WTC11 (cell line): Measurements from ENCODE around the gene ENO1.

ENCODE experiments used
- ELF4 ChIP-seq: sonication (generic); formaldehyde crosslinking; IDR thresholded peaks from 2 replicates; pipeline ENCODE4 v1.8.1; 2022; ENCODE audit warnings: low read depth, mild to moderate bottlenecking, moderate library complexity, missing genetic modification reagents
- FOXK1 ChIP-seq: sonication (generic); formaldehyde crosslinking; IDR thresholded peaks from 2 replicates; pipeline ENCODE4 v1.8.0; 2022; ENCODE audit warnings: mild to moderate bottlenecking, moderate library complexity, missing genetic modification reagents
- NFE2L1 ChIP-seq: sonication (generic); formaldehyde crosslinking; IDR thresholded peaks from 2 replicates; pipeline ENCODE4 v1.8.1; 2023; ENCODE audit warnings: missing genetic modification reagents
- NFYB ChIP-seq: sonication (generic); formaldehyde crosslinking; conservative IDR thresholded peaks from 2 replicates; pipeline ENCODE4 v1.8.0; 2022; ENCODE audit warnings: low read depth, missing genetic modification reagents
- NR3C1 ChIP-seq: sonication (generic); formaldehyde crosslinking; conservative IDR thresholded peaks from 2 replicates; pipeline ENCODE4 v1.8.1; 2023; ENCODE audit warnings: low read depth, mild to moderate bottlenecking, missing genetic modification reagents
- TP53 ChIP-seq: sonication (generic); formaldehyde crosslinking; IDR thresholded peaks from 2 replicates; pipeline ENCODE4 v1.8.1; 2023; ENCODE audit warnings: mild to moderate bottlenecking, missing genetic modification reagents
- ZBTB21 ChIP-seq: sonication (generic); formaldehyde crosslinking; IDR thresholded peaks from 2 replicates; pipeline ENCODE4 v1.8.1; 2023; ENCODE audit warnings: mild to moderate bottlenecking, missing genetic modification reagents, borderline replicate concordance
- TF ChIP-seq, protein P1 (sequence below): fragments of 200-600 bp; IDR thresholded peaks from 2 replicates; pipeline ENCODE4 v1.8.0; 2022; ENCODE audit warnings: antibody characterized with exemption
- TF ChIP-seq, protein P2 (sequence below): fragments of 250-450 bp; sonication (Bioruptor Pico); conservative IDR thresholded peaks from 2 replicates; pipeline ENCODE4 v1.9.0; 2021; ENCODE audit warnings: mild to moderate bottlenecking
- TF ChIP-seq, protein P3 (sequence below): fragments of 250-450 bp; sonication (Bioruptor Pico); IDR thresholded peaks from 2 replicates; pipeline ENCODE4 v1.9.0; 2021; ENCODE audit warnings: moderate library complexity, mild to moderate bottlenecking, inconsistent platforms, borderline replicate concordance
- TF ChIP-seq, protein P4 (sequence below): sonication (generic); formaldehyde crosslinking; IDR thresholded peaks from 2 replicates; pipeline ENCODE4 v1.8.1; 2022; ENCODE audit warnings: mild to moderate bottlenecking, moderate library complexity, missing genetic modification reagents
- TF ChIP-seq, protein P5 (sequence below): sonication (generic); formaldehyde crosslinking; conservative IDR thresholded peaks from 2 replicates; pipeline ENCODE4 v1.8.1; 2022; ENCODE audit warnings: mild to moderate bottlenecking, missing genetic modification reagents

DNA sequence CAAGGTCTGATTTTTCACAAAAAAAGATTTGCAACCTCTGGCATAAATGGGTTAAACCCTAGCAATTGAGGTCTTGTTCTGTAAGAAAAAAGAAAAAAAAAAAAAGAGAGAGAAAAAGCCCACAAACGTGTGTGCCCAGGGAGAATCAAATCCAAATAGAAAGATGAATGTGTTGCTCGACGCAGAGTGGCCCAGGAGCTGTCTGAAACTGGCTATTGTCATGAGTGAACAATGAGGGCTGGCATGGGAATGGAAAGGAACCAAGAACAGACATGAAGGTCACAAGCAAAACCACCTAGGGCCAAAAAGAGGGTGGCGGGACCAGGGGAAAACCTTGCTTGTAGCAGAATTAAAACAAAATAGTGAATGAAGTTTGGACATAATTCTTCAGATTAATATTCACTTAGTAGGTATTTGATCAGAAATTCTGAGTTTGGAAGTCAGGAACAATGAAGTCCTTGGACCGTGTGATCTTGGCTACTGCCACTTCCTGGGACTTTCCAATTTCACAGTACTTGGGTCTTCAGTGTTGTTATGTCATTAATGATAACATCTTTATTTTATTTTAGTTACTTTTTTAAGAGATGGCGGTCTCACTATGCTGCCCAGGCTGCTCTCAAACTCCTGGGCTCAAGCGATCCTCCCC, 3.1 kb downstream of the ENO1 start:
- TF ChIP-seq, protein P1, sequence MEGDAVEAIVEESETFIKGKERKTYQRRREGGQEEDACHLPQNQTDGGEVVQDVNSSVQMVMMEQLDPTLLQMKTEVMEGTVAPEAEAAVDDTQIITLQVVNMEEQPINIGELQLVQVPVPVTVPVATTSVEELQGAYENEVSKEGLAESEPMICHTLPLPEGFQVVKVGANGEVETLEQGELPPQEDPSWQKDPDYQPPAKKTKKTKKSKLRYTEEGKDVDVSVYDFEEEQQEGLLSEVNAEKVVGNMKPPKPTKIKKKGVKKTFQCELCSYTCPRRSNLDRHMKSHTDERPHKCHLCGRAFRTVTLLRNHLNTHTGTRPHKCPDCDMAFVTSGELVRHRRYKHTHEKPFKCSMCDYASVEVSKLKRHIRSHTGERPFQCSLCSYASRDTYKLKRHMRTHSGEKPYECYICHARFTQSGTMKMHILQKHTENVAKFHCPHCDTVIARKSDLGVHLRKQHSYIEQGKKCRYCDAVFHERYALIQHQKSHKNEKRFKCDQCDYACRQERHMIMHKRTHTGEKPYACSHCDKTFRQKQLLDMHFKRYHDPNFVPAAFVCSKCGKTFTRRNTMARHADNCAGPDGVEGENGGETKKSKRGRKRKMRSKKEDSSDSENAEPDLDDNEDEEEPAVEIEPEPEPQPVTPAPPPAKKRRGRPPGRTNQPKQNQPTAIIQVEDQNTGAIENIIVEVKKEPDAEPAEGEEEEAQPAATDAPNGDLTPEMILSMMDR, result no peak
- TF ChIP-seq NR3C1 (CRISPR knock-in tag) (no peak), FOXK1 (no peak), NFE2L1 (no peak), TP53 (CRISPR knock-in tag) (no peak), ZBTB21 (no peak), ELF4 (CRISPR knock-in tag) (no peak), NFYB (no peak)
- TF ChIP-seq, protein P2, sequence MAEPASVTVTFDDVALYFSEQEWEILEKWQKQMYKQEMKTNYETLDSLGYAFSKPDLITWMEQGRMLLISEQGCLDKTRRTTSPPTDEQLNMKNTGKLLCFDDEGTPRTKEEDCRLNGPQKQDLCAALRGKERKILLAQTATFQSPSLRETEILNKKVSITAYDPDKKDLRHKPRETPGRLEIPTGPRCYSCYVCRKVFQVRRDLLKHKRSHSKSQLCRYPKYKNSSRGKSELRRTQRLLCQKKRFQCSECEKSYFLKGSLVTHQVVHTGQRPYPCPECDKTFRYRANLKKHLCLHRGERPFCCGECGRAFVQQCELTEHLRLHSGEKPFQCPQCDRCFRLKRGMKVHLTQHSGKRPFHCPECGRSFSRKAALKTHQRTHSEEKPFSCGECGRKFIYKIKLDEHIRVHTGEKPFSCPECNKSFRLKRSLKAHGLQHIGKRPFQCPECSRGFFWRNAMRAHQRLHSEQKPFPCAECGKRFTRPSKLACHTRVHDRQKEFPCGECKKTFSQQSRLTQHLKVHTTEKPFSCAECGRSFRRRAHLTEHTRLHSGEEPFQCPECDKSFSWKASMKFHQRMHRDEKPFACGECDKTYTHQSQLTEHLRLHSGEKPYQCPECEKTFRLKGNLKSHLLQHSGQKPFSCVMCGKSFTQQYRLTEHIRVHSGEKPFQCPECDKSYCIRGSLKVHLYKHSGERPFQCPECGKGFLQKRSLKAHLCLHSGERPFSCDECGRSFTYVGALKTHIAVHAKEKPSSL (CRISPR knock-in tag), result no peak
- TF ChIP-seq, protein P3, sequence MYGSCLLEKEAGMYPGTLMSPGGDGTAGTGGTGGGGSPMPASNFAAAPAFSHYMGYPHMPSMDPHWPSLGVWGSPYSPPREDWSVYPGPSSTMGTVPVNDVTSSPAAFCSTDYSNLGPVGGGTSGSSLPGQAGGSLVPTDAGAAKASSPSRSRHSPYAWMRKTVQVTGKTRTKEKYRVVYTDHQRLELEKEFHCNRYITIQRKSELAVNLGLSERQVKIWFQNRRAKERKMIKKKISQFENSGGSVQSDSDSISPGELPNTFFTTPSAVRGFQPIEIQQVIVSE, result no peak
- TF ChIP-seq, protein P4, sequence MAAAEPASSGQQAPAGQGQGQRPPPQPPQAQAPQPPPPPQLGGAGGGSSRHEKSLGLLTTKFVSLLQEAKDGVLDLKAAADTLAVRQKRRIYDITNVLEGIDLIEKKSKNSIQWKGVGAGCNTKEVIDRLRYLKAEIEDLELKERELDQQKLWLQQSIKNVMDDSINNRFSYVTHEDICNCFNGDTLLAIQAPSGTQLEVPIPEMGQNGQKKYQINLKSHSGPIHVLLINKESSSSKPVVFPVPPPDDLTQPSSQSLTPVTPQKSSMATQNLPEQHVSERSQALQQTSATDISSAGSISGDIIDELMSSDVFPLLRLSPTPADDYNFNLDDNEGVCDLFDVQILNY, result no peak
- TF ChIP-seq, protein P5, sequence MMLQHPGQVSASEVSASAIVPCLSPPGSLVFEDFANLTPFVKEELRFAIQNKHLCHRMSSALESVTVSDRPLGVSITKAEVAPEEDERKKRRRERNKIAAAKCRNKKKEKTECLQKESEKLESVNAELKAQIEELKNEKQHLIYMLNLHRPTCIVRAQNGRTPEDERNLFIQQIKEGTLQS (CRISPR knock-in tag), result no peak
